Mucosa of stomach (tissue), 1 donor: ENCODE results near the gene FAM3D.

ENCODE experiments used
- H3K27me3 ChIP-seq: one replicate; pipeline ENCODE4 v1.7.0; 2013; ENCODE audit warnings: mild to moderate bottlenecking, low read length; ENCODE audit not compliant: control insufficient read depth, insufficient read depth
- H3K36me3 ChIP-seq: one replicate; pipeline ENCODE4 v1.7.0; 2013; ENCODE audit warnings: low read length; ENCODE audit not compliant: control insufficient read depth, insufficient read depth
- H3K4me1 ChIP-seq: one replicate; pipeline ENCODE4 v1.7.0; 2013; ENCODE audit warnings: mild to moderate bottlenecking, low read length; ENCODE audit not compliant: control insufficient read depth, insufficient read depth
- H3K4me3 ChIP-seq: one replicate; pipeline ENCODE4 v1.7.0; 2013; ENCODE audit warnings: low read length
- H3K9ac ChIP-seq: one replicate; pipeline ENCODE4 v1.7.0; 2013; ENCODE audit warnings: mild to moderate bottlenecking, low read length, moderate library complexity
- H3K9me3 ChIP-seq: one replicate; pipeline ENCODE4 v1.7.0; 2013; ENCODE audit warnings: mild to moderate bottlenecking, low read length, moderate library complexity; ENCODE audit not compliant: control insufficient read depth
- donor health status: Pancreatic carcinoma.

The FAM3D gene

GRCh38 chr3:58629629-58630028, 36.9 kb downstream of the FAM3D start:
- Histone ChIP-seq H3K9ac (no peak overlapping the region), H3K4me3 (no peak overlapping the region), H3K27me3 (no peaks in the 10 kb centered on the region), H3K9me3 (no peaks in the 10 kb centered on the region), H3K36me3 (no peaks in the 10 kb centered on the region), H3K4me1 (peaks cover 17% of the 10 kb centered on the region)

- Histone ChIP-seq H3K9me3 (no peaks in the 10 kb centered on the region), H3K9ac (no peak overlapping the region), H3K4me1 (peaks cover 17% of the 10 kb centered on the region), H3K36me3 (no peaks in the 10 kb centered on the region), H3K27me3 (no peaks in the 10 kb centered on the region), H3K4me3 (no peak overlapping the region)
Measured at GRCh38 chr3:58628823-58629562, 37.6 kb downstream of the FAM3D start.

DNA sequence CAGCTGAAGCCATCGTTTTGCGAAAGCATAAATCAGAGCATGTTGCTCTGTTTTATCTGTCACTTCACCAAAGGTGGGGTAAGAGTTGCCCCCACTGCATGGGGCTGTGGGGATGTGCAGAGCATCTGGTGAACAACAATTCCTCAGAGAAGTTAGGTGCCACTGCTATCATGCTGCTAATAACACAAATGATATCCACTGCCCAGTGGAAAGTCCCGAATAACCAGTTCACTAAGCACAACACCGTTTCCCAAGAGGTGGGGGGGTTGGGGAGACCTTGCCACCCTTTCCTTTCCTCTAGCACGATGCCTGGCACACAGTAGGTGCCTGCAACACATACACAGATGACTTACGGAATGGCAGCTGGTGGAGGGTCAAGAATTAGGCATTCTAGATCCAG, 38.6 kb downstream of the FAM3D start:
- no peaks in the 10 kb centered on the region for H3K27me3 ChIP-seq

DNA sequence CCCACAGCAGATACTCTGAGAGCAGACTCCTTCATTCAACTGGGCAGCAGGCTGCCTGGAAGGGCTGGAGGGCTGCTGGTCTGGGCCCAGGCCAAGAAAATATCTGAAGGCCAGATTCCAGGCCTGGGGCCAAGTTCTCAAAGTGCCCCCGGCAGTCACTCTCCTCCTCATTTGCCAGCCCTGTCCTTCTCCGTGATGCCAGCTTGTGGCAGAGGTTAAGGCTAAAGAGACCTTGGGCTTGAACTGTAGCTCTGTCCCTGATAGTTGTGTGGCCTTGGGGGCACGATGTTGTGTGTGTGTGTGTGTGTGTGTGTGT, 39.0 kb downstream of the FAM3D start:
- no peaks in the 10 kb centered on the region for H3K27me3 ChIP-seq
- H3K36me3 ChIP-seq, result no peaks in the 10 kb centered on the region
- no peak overlapping the region for H3K9ac ChIP-seq
- no peaks in the 10 kb centered on the region for H3K9me3 ChIP-seq
- H3K4me1 ChIP-seq, result peaks cover 17% of the 10 kb centered on the region
- no peak overlapping the region for H3K4me3 ChIP-seq

More for the DNA sequence above, 38.6 kb downstream of the FAM3D start:
- H3K36me3 ChIP-seq, result no peaks in the 10 kb centered on the region
- no peak overlapping the region for H3K9ac ChIP-seq
- no peak overlapping the region for H3K4me3 ChIP-seq
- no peaks in the 10 kb centered on the region for H3K9me3 ChIP-seq
- peaks cover 17% of the 10 kb centered on the region for H3K4me1 ChIP-seq

- Histone ChIP-seq H3K9me3 (no peaks in the 10 kb centered on the region), H3K36me3 (no peaks in the 10 kb centered on the region), H3K4me3 (no peak overlapping the region), H3K4me1 (peaks cover 17% of the 10 kb centered on the region), H3K9ac (no peak overlapping the region), H3K27me3 (no peaks in the 10 kb centered on the region)
Measured at GRCh38 chr3:58626841-58627569, 39.6 kb downstream of the FAM3D start.

GRCh38 chr3:58625196-58625824, 41.3 kb downstream of the FAM3D start:
- Histone ChIP-seq H3K27me3 (no peaks in the 10 kb centered on the region), H3K9me3 (no peaks in the 10 kb centered on the region), H3K9ac (no peak overlapping the region), H3K36me3 (no peaks in the 10 kb centered on the region), H3K4me3 (no peak overlapping the region), H3K4me1 (peaks cover 15% of the 10 kb centered on the region)

DNA sequence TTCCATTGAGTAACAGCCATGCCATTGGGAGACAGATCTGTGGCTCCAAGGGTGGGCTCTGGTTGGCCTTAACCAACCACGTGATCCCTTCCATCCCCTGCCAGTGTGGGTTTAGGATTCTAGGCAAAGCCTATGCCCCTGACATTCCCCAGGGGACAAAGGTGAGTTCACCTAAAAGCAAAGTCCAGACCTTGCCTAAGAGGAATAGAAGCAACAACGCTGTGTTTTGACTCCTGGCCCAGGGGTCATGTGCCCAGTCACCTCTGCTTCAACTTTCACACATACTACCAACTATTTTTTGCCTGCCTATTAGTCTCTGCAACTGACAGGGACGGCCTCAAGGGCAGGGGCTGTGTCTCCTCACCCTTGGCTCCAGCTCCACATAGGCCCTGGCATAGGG, 42.0 kb downstream of the FAM3D start:
- no peaks in the 10 kb centered on the region for H3K36me3 ChIP-seq
- no peaks in the 10 kb centered on the region for H3K27me3 ChIP-seq
- H3K9me3 ChIP-seq, result no peaks in the 10 kb centered on the region
- peaks cover 8% of the 10 kb centered on the region for H3K4me1 ChIP-seq
- H3K9ac ChIP-seq, result no peak overlapping the region
- H3K4me3 ChIP-seq, result no peak overlapping the region

DNA sequence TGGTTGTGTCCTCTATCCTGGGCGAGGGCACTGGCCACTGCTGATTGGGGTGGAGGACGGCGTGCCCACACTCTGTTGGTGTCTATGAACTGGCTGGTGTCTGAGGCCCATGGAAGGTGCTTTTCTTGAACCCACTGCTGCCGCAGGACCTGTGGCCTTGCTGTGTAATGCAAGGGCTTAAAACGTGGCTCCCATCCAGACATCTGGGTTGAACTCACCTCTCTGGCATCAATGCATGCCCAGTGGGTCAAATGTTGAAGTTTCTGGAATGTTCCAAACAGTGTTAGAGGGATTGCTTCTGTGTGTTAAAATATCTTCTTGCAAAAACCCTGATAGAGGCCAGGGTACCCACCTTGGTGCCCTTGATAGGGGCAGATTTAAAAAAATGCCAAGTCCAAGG, 42.6 kb downstream of the FAM3D start:
- Histone ChIP-seq H3K4me1 (peaks cover 8% of the 10 kb centered on the region), H3K27me3 (no peaks in the 10 kb centered on the region), H3K9me3 (no peaks in the 10 kb centered on the region)

DNA sequence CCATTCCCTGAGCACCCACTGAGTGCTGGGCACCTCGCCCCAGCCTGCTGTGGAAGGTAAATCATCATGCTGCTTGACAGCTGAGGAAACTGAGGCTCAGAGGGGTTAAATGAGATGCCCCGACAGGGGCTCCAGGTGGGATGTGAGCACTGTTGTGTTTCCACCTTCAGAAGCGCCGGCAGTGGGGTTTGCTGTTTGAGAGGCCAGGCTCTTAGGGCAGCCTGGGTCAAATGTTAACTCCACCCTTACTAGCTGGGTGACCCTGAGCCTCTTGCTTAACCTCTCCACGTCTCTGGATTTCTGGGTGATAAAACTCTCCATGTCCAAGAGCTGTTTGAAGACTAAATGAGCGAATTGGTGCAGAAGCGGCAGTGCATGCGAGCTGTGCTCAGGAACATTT, 43.1 kb downstream of the FAM3D start:
- H3K36me3 ChIP-seq, result no peaks in the 10 kb centered on the region
- H3K4me1 ChIP-seq, result peaks cover 4% of the 10 kb centered on the region
- H3K9ac ChIP-seq, result no peak overlapping the region
- H3K27me3 ChIP-seq, result no peaks in the 10 kb centered on the region
- no peaks in the 10 kb centered on the region for H3K9me3 ChIP-seq
- no peak overlapping the region for H3K4me3 ChIP-seq

More for the DNA sequence above, 42.6 kb downstream of the FAM3D start:
- no peaks in the 10 kb centered on the region for H3K36me3 ChIP-seq
- no peak overlapping the region for H3K9ac ChIP-seq
- H3K4me3 ChIP-seq, result no peak overlapping the region

DNA sequence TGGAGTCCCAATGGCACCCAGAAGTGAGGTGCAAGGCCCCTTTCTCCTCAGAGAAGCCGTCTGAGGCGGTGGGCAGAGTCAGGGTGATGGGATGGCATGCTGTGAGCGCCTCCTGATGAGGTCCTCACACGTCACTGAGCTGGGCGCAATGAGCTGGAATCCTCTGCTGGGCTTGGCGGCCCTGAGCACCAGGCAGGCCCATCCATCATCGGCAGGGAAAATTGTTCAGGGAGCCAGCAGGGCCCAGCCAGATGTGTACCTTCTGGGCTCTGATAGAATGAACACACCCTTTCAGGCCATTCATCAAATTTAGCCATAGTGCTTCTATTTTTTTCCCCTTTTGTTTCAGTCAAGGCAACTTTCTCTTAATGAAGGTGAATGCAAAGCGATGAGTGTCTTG, 43.7 kb downstream of the FAM3D start:
- Histone ChIP-seq H3K4me1 (peaks cover 4% of the 10 kb centered on the region), H3K9ac (no peak overlapping the region), H3K9me3 (no peaks in the 10 kb centered on the region), H3K36me3 (no peaks in the 10 kb centered on the region), H3K27me3 (no peaks in the 10 kb centered on the region), H3K4me3 (no peak overlapping the region)

DNA sequence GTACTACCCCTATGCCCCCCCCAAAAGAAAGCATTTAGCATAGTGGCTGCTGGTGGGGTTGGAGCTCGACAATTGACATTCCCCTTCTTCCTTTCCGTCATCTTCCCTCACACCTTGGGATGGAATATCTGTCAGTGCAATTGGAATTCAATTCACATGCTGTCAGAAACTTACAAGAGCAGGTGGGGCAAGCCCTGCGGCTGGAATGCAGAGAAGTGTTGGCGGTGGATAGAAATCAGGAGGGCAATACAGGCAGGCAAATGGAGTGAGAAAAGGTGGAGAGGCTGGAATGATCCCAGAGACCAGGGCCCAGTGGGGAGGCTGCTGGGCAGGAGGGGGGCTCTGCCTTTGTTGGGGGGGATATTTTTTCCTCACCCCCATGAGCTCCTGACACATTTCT, 44.1 kb downstream of the FAM3D start:
- Histone ChIP-seq H3K9ac (no peak overlapping the region), H3K9me3 (no peaks in the 10 kb centered on the region), H3K27me3 (no peaks in the 10 kb centered on the region), H3K4me1 (peaks cover 1% of the 10 kb centered on the region), H3K36me3 (no peaks in the 10 kb centered on the region), H3K4me3 (no peak overlapping the region)

DNA sequence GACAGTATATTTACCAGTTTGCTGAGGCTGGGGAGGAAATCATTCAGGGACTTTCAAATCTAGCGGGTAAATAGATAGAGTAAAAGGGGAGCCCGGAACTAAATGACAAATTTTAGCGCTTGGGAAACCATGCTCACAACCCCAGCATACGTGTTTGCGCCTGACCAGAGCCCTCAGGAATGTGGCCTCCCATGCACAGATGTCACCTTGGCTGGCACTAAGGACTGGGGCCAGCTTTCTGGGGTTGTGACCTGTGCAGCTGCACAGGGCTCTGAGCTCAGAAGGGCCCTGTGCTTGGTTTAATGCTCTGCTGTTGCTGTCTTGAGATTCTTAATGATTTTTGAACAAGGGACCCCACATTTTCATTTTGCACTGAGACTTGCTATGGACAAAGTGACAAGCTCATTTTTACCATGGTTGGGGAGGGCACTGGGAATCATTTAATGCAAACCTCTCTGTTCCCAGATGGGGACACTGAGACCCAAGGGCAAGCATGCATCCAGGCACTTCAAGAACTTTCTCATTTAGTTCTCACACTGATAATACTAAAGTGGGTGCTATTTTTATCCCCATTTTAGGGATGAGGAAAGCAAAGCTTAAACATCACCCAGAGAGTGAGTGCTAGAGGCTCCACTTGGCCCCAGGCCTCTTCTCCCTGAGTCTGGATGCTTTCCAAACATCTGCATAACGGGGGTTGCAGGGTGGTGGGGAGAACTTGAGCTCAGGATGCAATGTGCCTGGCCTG, 45.3 kb downstream of the FAM3D start:
- H3K36me3 ChIP-seq, result no peaks in the 10 kb centered on the region
- no peaks in the 10 kb centered on the region for H3K4me1 ChIP-seq
- no peak overlapping the region for H3K4me3 ChIP-seq
- no peaks in the 10 kb centered on the region for H3K9me3 ChIP-seq
- H3K9ac ChIP-seq, result no peak overlapping the region
- H3K27me3 ChIP-seq, result no peaks in the 10 kb centered on the region
